ENCODE results near the gene MAGEE1. TPM values are rescaled to one million over a fixed set of nuclear protein-coding genes. Genes with fewer than 3 reads are reported as not detected.

Gene MAGEE1
- total and polyA plus RNA-seq, 2 of the 8 experiments (the other 6 are each of a cell fraction or from before 2014, with no cell fraction given): 1.3 to 10.2 TPM

DNA sequence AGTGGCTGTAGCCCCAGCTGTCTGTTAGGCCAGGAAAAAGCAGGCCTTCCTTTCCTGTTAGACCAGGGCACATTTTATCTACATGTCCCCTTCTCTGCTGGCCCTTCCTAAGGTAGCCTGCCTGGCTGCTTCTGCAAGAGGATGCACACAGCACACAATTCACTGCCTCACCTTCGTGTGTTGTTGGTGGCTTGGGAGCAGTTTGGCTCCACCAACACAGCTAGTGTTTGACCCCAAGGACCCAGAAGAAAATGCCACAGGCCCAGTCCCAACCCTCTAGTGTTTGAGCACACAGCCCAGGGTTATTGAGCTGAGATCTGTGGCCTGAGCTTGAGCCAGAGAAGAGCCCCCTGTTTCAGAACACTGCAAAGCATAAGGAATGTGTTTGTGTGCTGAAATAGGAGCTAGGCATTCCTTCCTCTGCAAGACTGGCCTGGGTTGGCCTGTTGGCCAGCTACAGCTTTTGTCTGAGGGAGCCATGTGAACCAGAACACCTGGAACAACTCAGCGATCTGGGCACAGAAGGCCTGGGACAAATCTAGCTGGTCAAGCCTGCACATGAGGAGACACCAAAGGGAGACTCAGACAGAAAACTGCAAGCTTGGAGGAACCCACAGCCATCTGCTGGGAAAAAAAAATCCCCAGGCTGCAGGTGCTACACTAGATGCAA, 26.4 kb downstream of the MAGEE1 start (continued):
- TF ChIP-seq, protein P1, sequence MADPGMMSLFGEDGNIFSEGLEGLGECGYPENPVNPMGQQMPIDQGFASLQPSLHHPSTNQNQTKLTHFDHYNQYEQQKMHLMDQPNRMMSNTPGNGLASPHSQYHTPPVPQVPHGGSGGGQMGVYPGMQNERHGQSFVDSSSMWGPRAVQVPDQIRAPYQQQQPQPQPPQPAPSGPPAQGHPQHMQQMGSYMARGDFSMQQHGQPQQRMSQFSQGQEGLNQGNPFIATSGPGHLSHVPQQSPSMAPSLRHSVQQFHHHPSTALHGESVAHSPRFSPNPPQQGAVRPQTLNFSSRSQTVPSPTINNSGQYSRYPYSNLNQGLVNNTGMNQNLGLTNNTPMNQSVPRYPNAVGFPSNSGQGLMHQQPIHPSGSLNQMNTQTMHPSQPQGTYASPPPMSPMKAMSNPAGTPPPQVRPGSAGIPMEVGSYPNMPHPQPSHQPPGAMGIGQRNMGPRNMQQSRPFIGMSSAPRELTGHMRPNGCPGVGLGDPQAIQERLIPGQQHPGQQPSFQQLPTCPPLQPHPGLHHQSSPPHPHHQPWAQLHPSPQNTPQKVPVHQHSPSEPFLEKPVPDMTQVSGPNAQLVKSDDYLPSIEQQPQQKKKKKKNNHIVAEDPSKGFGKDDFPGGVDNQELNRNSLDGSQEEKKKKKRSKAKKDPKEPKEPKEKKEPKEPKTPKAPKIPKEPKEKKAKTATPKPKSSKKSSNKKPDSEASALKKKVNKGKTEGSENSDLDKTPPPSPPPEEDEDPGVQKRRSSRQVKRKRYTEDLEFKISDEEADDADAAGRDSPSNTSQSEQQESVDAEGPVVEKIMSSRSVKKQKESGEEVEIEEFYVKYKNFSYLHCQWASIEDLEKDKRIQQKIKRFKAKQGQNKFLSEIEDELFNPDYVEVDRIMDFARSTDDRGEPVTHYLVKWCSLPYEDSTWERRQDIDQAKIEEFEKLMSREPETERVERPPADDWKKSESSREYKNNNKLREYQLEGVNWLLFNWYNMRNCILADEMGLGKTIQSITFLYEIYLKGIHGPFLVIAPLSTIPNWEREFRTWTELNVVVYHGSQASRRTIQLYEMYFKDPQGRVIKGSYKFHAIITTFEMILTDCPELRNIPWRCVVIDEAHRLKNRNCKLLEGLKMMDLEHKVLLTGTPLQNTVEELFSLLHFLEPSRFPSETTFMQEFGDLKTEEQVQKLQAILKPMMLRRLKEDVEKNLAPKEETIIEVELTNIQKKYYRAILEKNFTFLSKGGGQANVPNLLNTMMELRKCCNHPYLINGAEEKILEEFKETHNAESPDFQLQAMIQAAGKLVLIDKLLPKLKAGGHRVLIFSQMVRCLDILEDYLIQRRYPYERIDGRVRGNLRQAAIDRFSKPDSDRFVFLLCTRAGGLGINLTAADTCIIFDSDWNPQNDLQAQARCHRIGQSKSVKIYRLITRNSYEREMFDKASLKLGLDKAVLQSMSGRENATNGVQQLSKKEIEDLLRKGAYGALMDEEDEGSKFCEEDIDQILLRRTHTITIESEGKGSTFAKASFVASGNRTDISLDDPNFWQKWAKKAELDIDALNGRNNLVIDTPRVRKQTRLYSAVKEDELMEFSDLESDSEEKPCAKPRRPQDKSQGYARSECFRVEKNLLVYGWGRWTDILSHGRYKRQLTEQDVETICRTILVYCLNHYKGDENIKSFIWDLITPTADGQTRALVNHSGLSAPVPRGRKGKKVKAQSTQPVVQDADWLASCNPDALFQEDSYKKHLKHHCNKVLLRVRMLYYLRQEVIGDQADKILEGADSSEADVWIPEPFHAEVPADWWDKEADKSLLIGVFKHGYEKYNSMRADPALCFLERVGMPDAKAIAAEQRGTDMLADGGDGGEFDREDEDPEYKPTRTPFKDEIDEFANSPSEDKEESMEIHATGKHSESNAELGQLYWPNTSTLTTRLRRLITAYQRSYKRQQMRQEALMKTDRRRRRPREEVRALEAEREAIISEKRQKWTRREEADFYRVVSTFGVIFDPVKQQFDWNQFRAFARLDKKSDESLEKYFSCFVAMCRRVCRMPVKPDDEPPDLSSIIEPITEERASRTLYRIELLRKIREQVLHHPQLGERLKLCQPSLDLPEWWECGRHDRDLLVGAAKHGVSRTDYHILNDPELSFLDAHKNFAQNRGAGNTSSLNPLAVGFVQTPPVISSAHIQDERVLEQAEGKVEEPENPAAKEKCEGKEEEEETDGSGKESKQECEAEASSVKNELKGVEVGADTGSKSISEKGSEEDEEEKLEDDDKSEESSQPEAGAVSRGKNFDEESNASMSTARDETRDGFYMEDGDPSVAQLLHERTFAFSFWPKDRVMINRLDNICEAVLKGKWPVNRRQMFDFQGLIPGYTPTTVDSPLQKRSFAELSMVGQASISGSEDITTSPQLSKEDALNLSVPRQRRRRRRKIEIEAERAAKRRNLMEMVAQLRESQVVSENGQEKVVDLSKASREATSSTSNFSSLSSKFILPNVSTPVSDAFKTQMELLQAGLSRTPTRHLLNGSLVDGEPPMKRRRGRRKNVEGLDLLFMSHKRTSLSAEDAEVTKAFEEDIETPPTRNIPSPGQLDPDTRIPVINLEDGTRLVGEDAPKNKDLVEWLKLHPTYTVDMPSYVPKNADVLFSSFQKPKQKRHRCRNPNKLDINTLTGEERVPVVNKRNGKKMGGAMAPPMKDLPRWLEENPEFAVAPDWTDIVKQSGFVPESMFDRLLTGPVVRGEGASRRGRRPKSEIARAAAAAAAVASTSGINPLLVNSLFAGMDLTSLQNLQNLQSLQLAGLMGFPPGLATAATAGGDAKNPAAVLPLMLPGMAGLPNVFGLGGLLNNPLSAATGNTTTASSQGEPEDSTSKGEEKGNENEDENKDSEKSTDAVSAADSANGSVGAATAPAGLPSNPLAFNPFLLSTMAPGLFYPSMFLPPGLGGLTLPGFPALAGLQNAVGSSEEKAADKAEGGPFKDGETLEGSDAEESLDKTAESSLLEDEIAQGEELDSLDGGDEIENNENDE (IDR thresholded peaks at IDR 0.05; ENCODE audit: insufficient replicate concordance, low read length): no peak
- TF ChIP-seq NRF1 (IDR thresholded peaks at IDR 0.05; ENCODE audit: low read depth, low read length): no peak
- TF ChIP-seq GTF2F1 (IDR thresholded peaks at IDR 0.05; ENCODE audit: borderline replicate concordance, low read depth, low read length): no peak
- no peak for TF ChIP-seq EZH2 (IDR thresholded peaks at IDR 0.05; ENCODE audit: low read depth, low read length, severe bottlenecking)
- TF ChIP-seq KDM1A (IDR thresholded peaks at IDR 0.05; ENCODE audit: borderline replicate concordance, low read length): no peak
- no peak for TF ChIP-seq RFX5 (IDR thresholded peaks at IDR 0.05; ENCODE audit: borderline replicate concordance, low read depth, low read length)
- TF ChIP-seq, protein P2, sequence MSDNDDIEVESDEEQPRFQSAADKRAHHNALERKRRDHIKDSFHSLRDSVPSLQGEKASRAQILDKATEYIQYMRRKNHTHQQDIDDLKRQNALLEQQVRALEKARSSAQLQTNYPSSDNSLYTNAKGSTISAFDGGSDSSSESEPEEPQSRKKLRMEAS (IDR thresholded peaks at IDR 0.05): no peak

Measured in H1 (cell line).